ENCODE measurements around the gene EYA2.

DNA sequence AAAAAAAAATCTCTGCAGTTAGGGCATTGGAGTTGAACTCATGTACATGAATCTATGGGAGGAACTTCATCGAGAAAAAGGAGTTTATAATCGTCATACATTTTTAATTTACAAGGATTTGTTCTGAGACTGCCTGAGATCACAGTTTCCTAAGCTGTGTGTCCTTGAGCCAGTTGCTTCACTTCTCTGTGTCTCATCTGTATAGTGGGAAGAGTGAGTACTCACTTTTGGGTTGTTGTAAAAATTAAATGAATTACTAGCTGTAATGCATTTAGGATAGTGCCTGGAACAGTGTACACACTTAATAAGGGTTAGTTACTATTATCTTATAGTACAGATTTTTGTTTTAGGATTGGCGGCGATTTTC, 42.5 kb downstream of the EYA2 start:
- TF ChIP-seq, protein P1, sequence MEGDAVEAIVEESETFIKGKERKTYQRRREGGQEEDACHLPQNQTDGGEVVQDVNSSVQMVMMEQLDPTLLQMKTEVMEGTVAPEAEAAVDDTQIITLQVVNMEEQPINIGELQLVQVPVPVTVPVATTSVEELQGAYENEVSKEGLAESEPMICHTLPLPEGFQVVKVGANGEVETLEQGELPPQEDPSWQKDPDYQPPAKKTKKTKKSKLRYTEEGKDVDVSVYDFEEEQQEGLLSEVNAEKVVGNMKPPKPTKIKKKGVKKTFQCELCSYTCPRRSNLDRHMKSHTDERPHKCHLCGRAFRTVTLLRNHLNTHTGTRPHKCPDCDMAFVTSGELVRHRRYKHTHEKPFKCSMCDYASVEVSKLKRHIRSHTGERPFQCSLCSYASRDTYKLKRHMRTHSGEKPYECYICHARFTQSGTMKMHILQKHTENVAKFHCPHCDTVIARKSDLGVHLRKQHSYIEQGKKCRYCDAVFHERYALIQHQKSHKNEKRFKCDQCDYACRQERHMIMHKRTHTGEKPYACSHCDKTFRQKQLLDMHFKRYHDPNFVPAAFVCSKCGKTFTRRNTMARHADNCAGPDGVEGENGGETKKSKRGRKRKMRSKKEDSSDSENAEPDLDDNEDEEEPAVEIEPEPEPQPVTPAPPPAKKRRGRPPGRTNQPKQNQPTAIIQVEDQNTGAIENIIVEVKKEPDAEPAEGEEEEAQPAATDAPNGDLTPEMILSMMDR (IDR thresholded peaks at IDR 0.05), result no peak
- TF ChIP-seq POLR2A (IDR thresholded peaks at IDR 0.05), result no peak
